HEK293 (cell line): ENCODE measurements around the gene IRF3.

Source experiments
- CTCF ChIA-PET: fragments of 350-600 bp; formaldehyde crosslinking; extraction: SDS; loops from one replicate; lab custom pipeline; 2021; ENCODE audit warnings: antibody characterized with exemption; lab: Yijun Ruan, JAX
- POLR2A ChIA-PET: fragments of 300-600 bp; formaldehyde crosslinking; extraction: SDS; loops from one replicate; lab custom pipeline; 2020; ENCODE audit warnings: antibody characterized with exemption, inconsistent platforms; lab: Yijun Ruan, JAX
- H3K27ac ChIP-seq: fragments of 200-500 bp; sonication (Bioruptor generic); 2 replicates; pipeline ENCODE4 v1.5.1; 2014; ENCODE audit warnings: low read depth, low read length, control low read depth, inconsistent platforms; ENCODE audit errors: extremely low read depth
- H3K36me3 ChIP-seq, 2 experiments: fragments of 200-500 bp in 1 of 2; sonication (Bioruptor generic) in 1 of 2; 1 replicate in 1 of 2; 2 replicates in 1 of 2; pipeline ENCODE4 v1.5.1; 2014 to 2017; ENCODE audit warnings: inconsistent platforms in 2 of 2, low read length in 2 of 2; ENCODE audit not compliant: control insufficient read depth in 2 of 2, insufficient read depth in 1 of 2
- H3K4me1 ChIP-seq: fragments of 200-500 bp; sonication (Bioruptor generic); 2 replicates; pipeline ENCODE4 v1.5.1; 2014; ENCODE audit warnings: mild to moderate bottlenecking, low read length, inconsistent platforms; ENCODE audit not compliant: control insufficient read depth, insufficient read depth
- H3K4me3 ChIP-seq: 2 replicates; pipeline ENCODE4 v1.5.1; 2011; ENCODE audit warnings: low read depth, mild to moderate bottlenecking, control low read depth, low read length, moderate library complexity
- H3K9me3 ChIP-seq: fragments of 200-500 bp; sonication (Bioruptor generic); 2 replicates; pipeline ENCODE4 v1.5.1; 2014; ENCODE audit warnings: low read depth, low read length, inconsistent platforms; ENCODE audit not compliant: control insufficient read depth, insufficient read depth
- GLI2 ChIP-seq: fragments of 450-650 bp; formaldehyde crosslinking; IDR thresholded peaks from 2 replicates; pipeline ENCODE4; 2017; ENCODE audit warnings: missing biosample characterization, missing genetic modification characterization, low read depth, borderline replicate concordance
- KLF1 ChIP-seq: fragments of 450-650 bp; formaldehyde crosslinking; IDR thresholded peaks from 2 replicates; pipeline ENCODE4 v1.5.1; 2016; ENCODE audit warnings: missing biosample characterization, missing genetic modification characterization
- KLF8 ChIP-seq: fragments of 450-650 bp; formaldehyde crosslinking; IDR thresholded peaks from 2 replicates; pipeline ENCODE4 v1.5.1; 2016; ENCODE audit warnings: missing biosample characterization, missing genetic modification characterization
- REPIN1 ChIP-seq: fragments of 450-650 bp; formaldehyde crosslinking; IDR thresholded peaks from 2 replicates; pipeline ENCODE4 v1.5.1; 2017; ENCODE audit warnings: missing biosample characterization, missing genetic modification characterization, low read depth
- SCRT2 ChIP-seq: fragments of 450-650 bp; formaldehyde crosslinking; IDR thresholded peaks from 2 replicates; pipeline ENCODE4 v1.5.1; 2016; ENCODE audit warnings: missing biosample characterization, missing genetic modification characterization
- ZNF132 ChIP-seq: fragments of 450-650 bp; formaldehyde crosslinking; IDR thresholded peaks from 2 replicates; pipeline ENCODE4 v1.5.1; 2017; ENCODE audit warnings: missing biosample characterization, missing genetic modification characterization, borderline replicate concordance
- ZNF175 ChIP-seq: fragments of 450-650 bp; formaldehyde crosslinking; IDR thresholded peaks from 2 replicates; pipeline ENCODE4 v1.5.1; 2016; ENCODE audit warnings: missing biosample characterization, missing genetic modification characterization
- ZNF2 ChIP-seq: fragments of 450-650 bp; formaldehyde crosslinking; IDR thresholded peaks from 2 replicates; pipeline ENCODE4 v1.5.1; 2016; ENCODE audit warnings: missing biosample characterization, missing genetic modification characterization
- ZNF211 ChIP-seq: fragments of 450-650 bp; formaldehyde crosslinking; IDR thresholded peaks from 2 replicates; pipeline ENCODE4 v1.5.1; 2016; ENCODE audit warnings: low read depth, missing biosample characterization, missing genetic modification characterization
- ZNF24 ChIP-seq: fragments of 450-650 bp; formaldehyde crosslinking; IDR thresholded peaks from 2 replicates; pipeline ENCODE4 v1.5.1; 2016; ENCODE audit warnings: missing biosample characterization, missing genetic modification characterization
- ZNF280C ChIP-seq: fragments of 450-650 bp; formaldehyde crosslinking; IDR thresholded peaks from 2 replicates; pipeline ENCODE4 v1.5.1; 2016; ENCODE audit warnings: missing biosample characterization, missing genetic modification characterization
- ZNF324 ChIP-seq: fragments of 450-650 bp; formaldehyde crosslinking; IDR thresholded peaks from 2 replicates; pipeline ENCODE4 v1.5.1; 2016; ENCODE audit warnings: missing biosample characterization, missing genetic modification characterization
- ZNF391 ChIP-seq: fragments of 450-650 bp; formaldehyde crosslinking; IDR thresholded peaks from 2 replicates; pipeline ENCODE4 v1.5.1; 2016; ENCODE audit warnings: low read depth, missing biosample characterization, missing genetic modification characterization, borderline replicate concordance
- ZNF404 ChIP-seq: fragments of 450-650 bp; formaldehyde crosslinking; IDR thresholded peaks from 2 replicates; pipeline ENCODE4 v1.5.1; 2017; ENCODE audit warnings: missing biosample characterization, missing genetic modification characterization
- ZNF501 ChIP-seq: fragments of 450-650 bp; formaldehyde crosslinking; IDR thresholded peaks from 2 replicates; pipeline ENCODE4 v1.5.1; 2016; ENCODE audit warnings: missing biosample characterization, missing genetic modification characterization
- ZNF623 ChIP-seq: fragments of 450-650 bp; formaldehyde crosslinking; IDR thresholded peaks from 2 replicates; pipeline ENCODE4 v1.5.1; 2016; ENCODE audit warnings: missing biosample characterization, missing genetic modification characterization
- ZNF629 ChIP-seq: fragments of 450-650 bp; formaldehyde crosslinking; IDR thresholded peaks from 2 replicates; pipeline ENCODE4 v1.5.1; 2017; ENCODE audit warnings: missing biosample characterization, missing genetic modification characterization
- ZNF658 ChIP-seq: fragments of 450-650 bp; formaldehyde crosslinking; IDR thresholded peaks from 2 replicates; pipeline ENCODE4; 2016; ENCODE audit warnings: missing biosample characterization, missing genetic modification characterization
- ZNF677 ChIP-seq: fragments of 450-650 bp; IDR thresholded peaks from 2 replicates; pipeline ENCODE4 v1.5.0; 2018; ENCODE audit warnings: missing biosample characterization, mild to moderate bottlenecking, missing genetic modification characterization, moderate library complexity
- ZSCAN5A ChIP-seq: fragments of 450-650 bp; formaldehyde crosslinking; IDR thresholded peaks from 2 replicates; pipeline ENCODE4 v1.5.1; 2016; ENCODE audit warnings: missing biosample characterization, missing genetic modification characterization

The IRF3 gene

GRCh38 chr19:49645592-49645991, 20.1 kb downstream of the IRF3 start:
- TF ChIP-seq GLI2 (tag by site-specific recombination) = no peak
- TF ChIP-seq ZNF175 (tag by site-specific recombination) = no peak
- TF ChIP-seq ZNF629 = no peak
- no peak for TF ChIP-seq ZNF132 (tag by site-specific recombination)
- TF ChIP-seq KLF8 (tag by site-specific recombination) = no peak
- TF ChIP-seq ZNF2 (tag by site-specific recombination) = no peak
- TF ChIP-seq SCRT2 (tag by site-specific recombination) = no peak
- no peak for TF ChIP-seq ZNF24 (tag by site-specific recombination)
- TF ChIP-seq ZNF211 (tag by site-specific recombination) = no peak
- TF ChIP-seq ZNF623 = no peak
- no peak for TF ChIP-seq ZNF391 (tag by site-specific recombination)
- no peak for TF ChIP-seq ZSCAN5A (tag by site-specific recombination)
- no peak for TF ChIP-seq ZNF404 (tag by site-specific recombination)
- TF ChIP-seq ZNF324 (tag by site-specific recombination) = no peak
- no peak for TF ChIP-seq ZNF501 (tag by site-specific recombination)
- no peak for TF ChIP-seq REPIN1 (tag by site-specific recombination)
- no peak for TF ChIP-seq ZNF677 (tag by site-specific recombination)
- TF ChIP-seq ZNF280C (tag by site-specific recombination) = no peak
- H3K36me3 ChIP-seq = peaks cover 37 to 64% of the 10 kb centered on the region in 2 experiments
- H3K9me3 ChIP-seq = no peaks in the 10 kb centered on the region
- H3K4me3 ChIP-seq = no peak overlapping the region
- ChIA-PET POLR2A (interaction anchor here (0.6 to 1.4 kb wide), 4 partner anchors 10 to 124 kb away, joined by 3 to 11 read pairs (median 5); partner anchors contain the start of genes BCL2L12, IRF3 and PRMT1), CTCF (interaction anchor here (6.5 kb wide), 1 partner anchor 27 kb away, joined by 59 read pairs; no protein-coding TSS in a partner anchor)
- H3K4me1 ChIP-seq = peaks cover 14% of the 10 kb centered on the region
- H3K27ac ChIP-seq = peak overlapping the region; percentile 7; the same call in 1 of the 2 replicates

GRCh38 chr19:49643466-49643865, 22.2 kb downstream of the IRF3 start:
- no peak overlapping the region for H3K27ac ChIP-seq
- CTCF ChIA-PET = interaction anchor here (0.6 to 6.5 kb wide), 6 partner anchors 11 to 1325 kb away, joined by 3 to 59 read pairs (median 4); partner anchors contain the start of gene PRR12

More at GRCh38 chr19:49643466-49643865, 22.2 kb downstream of the IRF3 start:
- peak; percentile 7; the same call in 1 of the 2 replicates for TF ChIP-seq KLF1 (tag by site-specific recombination)
- TF ChIP-seq ZNF658 (tag by site-specific recombination) = no peak
- Histone ChIP-seq H3K4me3 (no peak overlapping the region), H3K9me3 (no peaks in the 10 kb centered on the region), H3K4me1 (peaks cover 22% of the 10 kb centered on the region), H3K36me3 (peaks cover 19 to 46% of the 10 kb centered on the region in 2 experiments)
- POLR2A ChIA-PET = interaction anchor here (1.0 to 2.7 kb wide), 4 partner anchors 14 to 33 kb away, joined by 3 to 9 read pairs (median 4); no protein-coding TSS in a partner anchor
